ENCODE results near the gene PPP6R1. TPM values are rescaled to one million over a fixed set of nuclear protein-coding genes. Genes with fewer than 3 reads are reported as not detected.

PPP6R1 gene
- total and polyA plus RNA-seq, 2 donors (not counting 1 experiment from before 2014, with no cell fraction given): 28.5 to 34.0 TPM

DNA sequence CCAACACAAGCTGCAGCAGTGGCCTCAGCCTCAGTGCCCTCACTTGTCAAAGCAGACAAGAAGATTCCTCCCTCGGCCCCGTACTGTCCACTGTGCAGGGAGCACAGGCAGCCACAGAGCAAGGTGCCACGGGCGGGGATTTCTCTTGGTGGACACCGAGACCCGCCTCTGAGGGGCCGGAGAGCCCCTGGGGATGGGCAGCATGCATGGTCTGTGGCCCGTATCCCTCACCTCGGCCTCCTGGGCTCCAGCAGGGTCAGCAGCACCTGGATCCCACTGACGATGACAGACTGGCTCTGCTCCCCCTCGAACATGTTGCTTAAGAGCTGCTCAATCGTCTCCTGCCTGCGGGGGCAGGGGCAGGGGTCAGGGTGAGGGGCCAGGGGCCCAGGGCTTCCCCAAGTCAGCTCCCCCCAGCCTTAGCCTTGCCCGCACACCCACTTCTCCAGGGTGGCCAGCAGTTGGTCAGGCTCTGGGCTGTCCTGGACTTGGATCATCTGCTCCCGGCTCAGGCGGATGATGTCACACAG is 16.8 kb downstream of the PPP6R1 start:
- no peak overlapping the region for H2AFZ ChIP-seq (ENCODE audit: low read length)
- no peak for DNase-seq (ENCODE audit: low read depth in 2 of 2)
- no peak overlapping the region for H3K27ac ChIP-seq (ENCODE audit: insufficient read depth, low read length)
- no peaks in the 10 kb centered on the region for H4K20me1 ChIP-seq (ENCODE audit: control insufficient read depth, extremely low read depth, insufficient read depth, low read length)
- peaks cover 5% of the 10 kb centered on the region for H3K79me2 ChIP-seq (ENCODE audit: control insufficient read depth, insufficient read depth, low read length)
- H3K4me1 ChIP-seq (ENCODE audit: control insufficient read depth, extremely low read depth, insufficient read depth, low read length): no peaks in the 10 kb centered on the region
- H3K4me2 ChIP-seq (ENCODE audit: extremely low read depth, insufficient read depth, low read length): no peak overlapping the region
- TF ChIP-seq, protein P1, sequence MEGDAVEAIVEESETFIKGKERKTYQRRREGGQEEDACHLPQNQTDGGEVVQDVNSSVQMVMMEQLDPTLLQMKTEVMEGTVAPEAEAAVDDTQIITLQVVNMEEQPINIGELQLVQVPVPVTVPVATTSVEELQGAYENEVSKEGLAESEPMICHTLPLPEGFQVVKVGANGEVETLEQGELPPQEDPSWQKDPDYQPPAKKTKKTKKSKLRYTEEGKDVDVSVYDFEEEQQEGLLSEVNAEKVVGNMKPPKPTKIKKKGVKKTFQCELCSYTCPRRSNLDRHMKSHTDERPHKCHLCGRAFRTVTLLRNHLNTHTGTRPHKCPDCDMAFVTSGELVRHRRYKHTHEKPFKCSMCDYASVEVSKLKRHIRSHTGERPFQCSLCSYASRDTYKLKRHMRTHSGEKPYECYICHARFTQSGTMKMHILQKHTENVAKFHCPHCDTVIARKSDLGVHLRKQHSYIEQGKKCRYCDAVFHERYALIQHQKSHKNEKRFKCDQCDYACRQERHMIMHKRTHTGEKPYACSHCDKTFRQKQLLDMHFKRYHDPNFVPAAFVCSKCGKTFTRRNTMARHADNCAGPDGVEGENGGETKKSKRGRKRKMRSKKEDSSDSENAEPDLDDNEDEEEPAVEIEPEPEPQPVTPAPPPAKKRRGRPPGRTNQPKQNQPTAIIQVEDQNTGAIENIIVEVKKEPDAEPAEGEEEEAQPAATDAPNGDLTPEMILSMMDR (conservative IDR thresholded peaks at IDR 0.05 in 1 of 2, IDR thresholded peaks at IDR 0.05 in 1 of 2; ENCODE audit: low read depth in 1 of 2, low read length in 2 of 2): no peak
- TF ChIP-seq EZH2 (IDR thresholded peaks at IDR 0.05; ENCODE audit: low read length, missing control alignments): no peak
- no peak overlapping the region for H3K9ac ChIP-seq (ENCODE audit: insufficient read depth, low read length)
- H3K36me3 ChIP-seq (ENCODE audit: control insufficient read depth, insufficient read depth, low read length): peaks cover 41% of the 10 kb centered on the region
- no peaks in the 10 kb centered on the region for H3K27me3 ChIP-seq (ENCODE audit: control insufficient read depth, insufficient read depth, low read length)
- no peak overlapping the region for H3K4me3 ChIP-seq (replicated peaks in 1 of 4; ENCODE audit: control extremely low read depth in 1 of 4, insufficient read depth in 1 of 4, low read depth in 3 of 4, low read length in 4 of 4)
- no peaks in the 10 kb centered on the region for H3K9me3 ChIP-seq (ENCODE audit: control insufficient read depth, insufficient read depth, low read depth, low read length)

DNA sequence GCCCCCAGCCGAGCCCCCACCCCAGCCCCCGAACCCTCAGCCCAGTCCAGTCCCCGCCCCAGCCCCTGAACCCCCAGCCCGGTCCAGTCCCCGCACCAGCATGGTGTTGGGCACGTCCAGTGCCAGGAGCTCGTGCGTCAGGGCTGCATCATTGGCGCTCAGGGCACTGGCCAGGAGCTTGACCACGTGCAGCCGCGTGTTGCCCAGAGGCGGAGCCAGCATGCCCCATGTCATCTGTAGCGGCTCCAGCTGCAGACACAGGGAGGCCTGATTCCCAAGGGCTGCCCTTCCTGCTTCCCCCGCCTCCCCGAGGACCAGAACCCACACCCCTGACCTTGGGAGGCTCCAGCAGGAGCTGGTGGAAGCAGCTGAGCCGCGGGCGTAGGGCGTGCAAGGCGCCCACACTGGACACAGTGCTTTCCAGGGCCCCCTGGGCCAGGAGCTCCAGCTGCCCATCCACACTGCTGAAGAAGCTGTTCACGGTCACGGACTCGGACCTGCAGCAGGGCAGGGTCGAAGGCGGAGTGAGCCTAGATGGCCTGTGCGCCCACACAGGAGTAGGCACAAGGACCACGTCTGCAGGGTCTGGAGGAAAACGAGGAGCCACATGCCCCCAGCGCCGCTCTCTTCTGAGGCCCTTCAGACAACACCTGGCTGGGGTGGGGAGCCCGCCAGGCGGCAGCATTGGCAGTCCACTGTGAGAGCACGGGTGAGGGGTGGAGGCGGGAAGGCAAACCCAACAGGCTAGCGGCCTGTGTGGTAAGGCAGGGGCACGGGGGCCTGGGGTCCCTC is 17.5 kb downstream of the PPP6R1 start:
- no peaks in the 10 kb centered on the region for H3K79me2 ChIP-seq (ENCODE audit: control insufficient read depth, insufficient read depth, low read length)
- no peaks in the 10 kb centered on the region for H3K4me1 ChIP-seq (ENCODE audit: control insufficient read depth, extremely low read depth, insufficient read depth, low read length)
- no peak overlapping the region for H3K9ac ChIP-seq (ENCODE audit: insufficient read depth, low read length)
- peaks cover 41% of the 10 kb centered on the region for H3K36me3 ChIP-seq (ENCODE audit: control insufficient read depth, insufficient read depth, low read length)
- H3K4me2 ChIP-seq (ENCODE audit: extremely low read depth, insufficient read depth, low read length): no peak overlapping the region
- TF ChIP-seq EZH2 (IDR thresholded peaks at IDR 0.05; ENCODE audit: low read length, missing control alignments): no peak
- TF ChIP-seq, protein P1 (conservative IDR thresholded peaks at IDR 0.05 in 1 of 2, IDR thresholded peaks at IDR 0.05 in 1 of 2; ENCODE audit: low read depth in 1 of 2, low read length in 2 of 2): no peak
- no peaks in the 10 kb centered on the region for H4K20me1 ChIP-seq (ENCODE audit: control insufficient read depth, extremely low read depth, insufficient read depth, low read length)
- DNase-seq (ENCODE audit: low read depth in 2 of 2): no peak
- H3K27me3 ChIP-seq (ENCODE audit: control insufficient read depth, insufficient read depth, low read length): no peaks in the 10 kb centered on the region
- no peak overlapping the region for H2AFZ ChIP-seq (ENCODE audit: low read length)
- no peaks in the 10 kb centered on the region for H3K9me3 ChIP-seq (ENCODE audit: control insufficient read depth, insufficient read depth, low read depth, low read length)
- H3K4me3 ChIP-seq (replicated peaks in 1 of 4; ENCODE audit: control extremely low read depth in 1 of 4, insufficient read depth in 1 of 4, low read depth in 3 of 4, low read length in 4 of 4): no peak overlapping the region
- no peak overlapping the region for H3K27ac ChIP-seq (ENCODE audit: insufficient read depth, low read length)

DNA sequence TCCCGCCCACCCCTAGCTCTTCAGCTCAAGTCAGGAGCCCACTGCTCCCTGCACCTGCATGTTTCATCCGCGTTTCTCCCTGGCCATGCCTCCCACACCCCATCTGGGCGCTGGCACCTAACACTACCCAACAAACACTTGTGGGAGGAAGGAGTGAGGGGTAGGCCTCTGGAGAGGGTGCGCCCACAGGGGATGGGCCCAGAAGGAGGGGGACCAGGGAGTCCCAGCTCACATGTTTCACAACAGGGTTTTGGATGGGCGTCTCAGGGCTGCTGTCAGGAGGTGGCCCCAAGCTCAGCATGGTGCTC is 18.1 kb downstream of the PPP6R1 start:
- H3K9ac ChIP-seq (ENCODE audit: insufficient read depth, low read length): no peak overlapping the region
- no peak for TF ChIP-seq EZH2 (IDR thresholded peaks at IDR 0.05; ENCODE audit: low read length, missing control alignments)
- TF ChIP-seq, protein P1 (conservative IDR thresholded peaks at IDR 0.05 in 1 of 2, IDR thresholded peaks at IDR 0.05 in 1 of 2; ENCODE audit: low read depth in 1 of 2, low read length in 2 of 2): no peak
- H3K27me3 ChIP-seq (ENCODE audit: control insufficient read depth, insufficient read depth, low read length): no peaks in the 10 kb centered on the region
- H3K4me1 ChIP-seq (ENCODE audit: control insufficient read depth, extremely low read depth, insufficient read depth, low read length): no peaks in the 10 kb centered on the region
- no peaks in the 10 kb centered on the region for H4K20me1 ChIP-seq (ENCODE audit: control insufficient read depth, extremely low read depth, insufficient read depth, low read length)
- no peak overlapping the region for H3K4me2 ChIP-seq (ENCODE audit: extremely low read depth, insufficient read depth, low read length)
- DNase-seq (ENCODE audit: low read depth in 2 of 2): no peak
- no peaks in the 10 kb centered on the region for H3K9me3 ChIP-seq (ENCODE audit: control insufficient read depth, insufficient read depth, low read depth, low read length)
- no peak overlapping the region for H3K27ac ChIP-seq (ENCODE audit: insufficient read depth, low read length)
- H3K4me3 ChIP-seq (replicated peaks in 1 of 4; ENCODE audit: control extremely low read depth in 1 of 4, insufficient read depth in 1 of 4, low read depth in 3 of 4, low read length in 4 of 4): no peak overlapping the region
- H3K79me2 ChIP-seq (ENCODE audit: control insufficient read depth, insufficient read depth, low read length): no peaks in the 10 kb centered on the region
- H2AFZ ChIP-seq (ENCODE audit: low read length): no peak overlapping the region
- H3K36me3 ChIP-seq (ENCODE audit: control insufficient read depth, insufficient read depth, low read length): peaks cover 39% of the 10 kb centered on the region

Measured in fibroblast of lung (primary cell).